Right renal pelvis (tissue), 4 donors: ENCODE data around the gene JAGN1. TPM values are rescaled to one million over a fixed set of nuclear protein-coding genes. Genes with fewer than 3 reads are reported as not detected.
"Not testable (repeated sequence)": the region's sequence is repeated elsewhere in the genome, so short reads cannot be mapped to it uniquely, and the experiment has no call there.

Source experiments
- DNase-seq, 4 donors: peaks; one replicate each; pipeline ENCODE4 v3.0.0-alpha.2; 2013; ENCODE audit warnings: low read depth in 4 of 4, low spot score in 3 of 4, missing footprints in 1 of 4
- polyA plus RNA-seq, 4 donors: library from polyadenylated mRNA; unstranded; fragments of 120-200 nt; gene quantifications; one replicate each; pipeline ENCODE4 v1.2.1, GENCODE V29; 2013; ENCODE audit not compliant: insufficient read length in 4 of 4

JAGN1 gene
- 10 to 100 TPM; 47.9 to 50.0 (median 49.4) TPM for polyA plus RNA-seq

DNA sequence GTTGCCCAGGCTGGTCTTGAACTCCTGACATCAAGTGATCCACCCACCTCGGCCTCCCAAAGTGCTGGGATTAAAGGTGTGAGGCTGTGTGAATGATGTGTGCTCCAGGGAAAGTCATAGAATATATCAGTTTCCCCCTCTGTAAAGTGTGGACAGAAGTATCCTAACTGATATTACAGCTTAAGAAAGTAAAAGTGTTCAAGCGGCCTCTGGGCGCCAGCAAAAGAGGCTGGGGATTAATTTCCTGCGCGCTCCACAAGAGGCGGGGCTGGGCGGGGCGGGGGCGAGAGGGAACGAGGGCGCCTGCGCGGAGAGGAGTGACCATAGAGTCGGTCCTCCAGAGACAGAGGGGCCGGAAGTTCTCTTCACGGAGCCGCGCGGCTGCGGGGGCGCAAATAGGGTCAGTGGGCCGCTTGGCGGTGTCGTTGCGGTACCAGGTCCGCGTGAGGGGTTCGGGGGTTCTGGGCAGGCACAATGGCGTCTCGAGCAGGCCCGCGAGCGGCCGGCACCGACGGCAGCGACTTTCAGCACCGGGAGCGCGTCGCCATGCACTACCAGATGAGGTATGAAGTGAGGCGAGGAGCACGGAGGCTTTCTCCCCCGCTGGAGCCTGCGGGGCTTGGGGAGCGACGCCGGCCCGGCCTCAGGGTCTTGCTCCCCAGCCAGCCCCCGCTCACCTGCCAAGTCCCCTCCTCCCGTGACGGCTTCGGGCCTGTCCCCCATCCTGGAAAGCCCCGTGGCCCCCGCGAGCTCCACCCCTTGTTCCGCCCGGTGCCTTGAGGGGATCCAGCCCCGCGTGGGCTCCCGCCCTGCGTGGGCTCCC lies at the start of gene JAGN1:
Gene JAGN1 (plus strand): TSS at position 362 of the 823 bp plus-strand sequence. CDS start 113 bp downstream, at position 475.
- DNase-seq = peak; percentile 81 to 85 (median 82)

DNA sequence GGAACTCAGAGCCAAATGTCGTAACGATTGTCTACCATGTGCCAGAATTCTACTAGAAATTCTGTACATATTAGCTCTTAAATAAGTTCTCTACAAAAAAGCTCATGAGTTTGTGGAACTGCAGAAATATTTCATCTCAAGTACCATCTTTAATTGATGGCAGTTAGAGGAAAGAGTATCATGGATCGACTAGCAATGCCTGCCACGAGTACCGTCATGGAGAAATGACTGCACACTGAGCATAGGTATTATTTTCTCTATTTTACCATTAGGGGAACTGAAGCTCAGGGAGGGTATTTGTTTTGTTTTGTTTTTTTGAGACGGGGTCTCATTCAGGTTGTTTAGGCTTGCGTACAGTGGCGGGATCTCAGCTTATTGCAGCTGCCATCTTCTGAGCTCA lies 49.4 kb upstream of the JAGN1 start:
- DNase-seq = no peak

DNA sequence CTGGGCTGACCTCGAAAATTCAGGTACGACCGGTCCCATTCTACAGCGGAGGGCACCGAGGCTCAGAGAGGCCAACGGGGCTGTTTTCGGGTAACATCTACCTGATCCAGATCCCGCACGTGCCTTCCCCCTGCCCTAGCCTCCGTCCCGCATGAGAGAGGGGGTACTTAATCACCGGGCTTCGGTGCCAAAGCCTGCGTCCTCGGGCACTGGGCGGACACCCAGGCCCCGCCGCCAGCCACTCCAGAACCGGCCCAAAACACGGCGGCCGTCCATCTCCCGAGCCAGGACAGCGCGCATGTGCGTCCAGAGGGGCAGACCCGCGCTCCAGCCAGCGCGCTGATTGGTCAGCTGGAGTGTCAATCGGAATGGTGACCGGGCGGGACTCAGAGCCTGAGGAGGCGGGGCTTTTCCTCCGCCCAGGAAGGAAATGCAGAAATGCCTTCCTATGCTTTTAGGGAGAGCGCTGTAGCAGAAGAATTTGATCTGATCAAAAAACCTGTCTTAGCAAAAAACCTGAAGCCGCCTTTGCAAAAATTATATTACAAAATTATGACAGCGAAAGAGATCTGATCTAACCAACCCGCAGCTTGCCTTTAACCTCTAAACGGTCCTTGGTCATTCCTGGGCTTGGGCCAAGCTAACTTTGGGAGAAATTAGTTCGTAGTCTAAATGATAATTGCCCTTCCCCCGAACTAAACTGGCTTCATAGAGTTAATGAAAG lies 46.5 kb upstream of the JAGN1 start, which contains the start of gene RPUSD3:
Gene RPUSD3 (minus strand): TSS at position 294 of the 724 bp plus-strand sequence. CDS start 18 bp downstream, at position 276.
- peak; percentile 93 to 97 (median 94) for DNase-seq

DNA sequence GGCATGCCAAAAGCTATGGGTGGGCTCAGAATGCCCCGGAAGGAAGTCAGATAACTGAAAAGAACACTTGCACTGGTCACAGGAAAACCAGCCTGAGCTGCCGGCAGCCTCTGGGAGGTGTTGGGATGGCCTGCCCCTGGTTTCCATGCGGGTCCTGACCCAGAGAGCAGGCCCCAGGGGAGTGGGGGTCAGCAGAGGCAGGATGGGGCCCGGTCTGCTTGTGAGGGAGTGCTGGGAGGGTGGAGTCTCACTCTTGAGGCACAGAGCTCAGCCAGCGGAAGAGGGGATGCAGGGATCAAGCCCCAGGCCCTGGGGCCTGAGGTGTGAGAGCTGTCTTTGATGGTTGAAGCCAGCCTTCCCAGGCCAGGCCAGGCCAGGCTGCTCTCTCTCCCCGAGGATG lies 44.2 kb upstream of the JAGN1 start:
- DNase-seq = no peak

DNA sequence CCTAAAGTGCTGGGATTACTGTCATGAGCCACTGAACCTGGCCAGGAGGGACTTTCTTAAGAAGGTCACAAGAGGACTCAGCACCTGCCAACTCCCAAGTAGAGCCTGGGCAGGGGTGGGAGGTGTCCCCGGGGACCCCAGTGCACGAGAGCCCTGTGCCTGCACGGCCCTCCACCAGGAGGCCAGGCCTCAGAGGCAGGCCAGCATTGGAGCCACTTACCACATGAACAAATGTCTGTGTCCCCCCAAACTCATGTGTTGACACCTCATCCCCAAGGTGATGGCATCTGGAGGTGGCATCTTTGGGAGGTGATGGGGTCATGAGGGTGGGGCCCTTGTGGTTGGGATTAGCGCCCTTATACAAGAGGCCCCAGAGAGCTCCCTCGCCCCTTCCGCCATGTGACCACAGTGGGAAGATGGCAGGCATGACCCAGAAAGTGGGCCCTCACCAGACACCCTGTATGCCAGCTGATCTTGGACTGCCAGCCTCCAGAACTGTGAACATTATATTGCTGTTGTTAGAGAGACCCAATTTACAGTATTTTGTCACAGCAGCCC lies 43.4 kb upstream of the JAGN1 start:
- no peak for DNase-seq

DNA sequence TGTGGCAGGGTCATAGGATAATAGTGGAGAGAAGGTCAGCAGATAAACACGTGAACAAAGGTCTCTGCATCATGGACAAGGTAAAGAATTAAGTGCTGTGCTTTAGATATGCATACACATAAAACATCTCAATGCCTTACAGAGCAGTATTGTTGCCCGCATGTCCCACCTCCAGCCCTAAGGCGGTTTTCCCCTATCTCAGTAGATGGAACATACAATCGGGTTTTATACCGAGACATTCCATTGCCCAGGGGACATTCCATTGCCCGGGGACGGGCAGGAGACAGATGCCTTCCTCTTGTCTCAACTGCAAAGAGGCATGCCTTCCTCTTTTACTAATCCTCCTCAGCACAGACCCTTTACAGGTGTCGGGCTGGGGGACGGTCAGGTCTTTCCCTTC lies 42.5 kb upstream of the JAGN1 start:
- DNase-seq = not testable (repeated sequence)

DNA sequence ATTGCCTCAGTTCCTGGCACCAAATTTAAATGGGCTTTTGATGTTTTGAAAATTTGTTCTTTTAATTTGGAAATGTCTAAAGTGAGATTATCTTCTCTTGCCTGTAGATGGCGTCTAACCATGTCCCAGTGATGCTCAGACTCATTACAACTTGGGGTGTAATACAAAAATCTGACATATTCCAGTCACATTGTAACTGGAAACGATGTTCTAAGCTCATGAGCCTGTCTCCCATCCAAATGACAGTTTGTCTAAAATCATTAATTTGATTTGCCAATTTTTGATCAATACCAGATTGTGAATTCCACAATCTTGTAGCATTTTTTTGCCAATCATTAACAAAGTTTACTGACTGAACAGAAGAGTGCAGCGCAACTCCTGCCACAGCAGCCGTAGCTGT lies 41.5 kb upstream of the JAGN1 start:
- not testable (repeated sequence) for DNase-seq

DNA sequence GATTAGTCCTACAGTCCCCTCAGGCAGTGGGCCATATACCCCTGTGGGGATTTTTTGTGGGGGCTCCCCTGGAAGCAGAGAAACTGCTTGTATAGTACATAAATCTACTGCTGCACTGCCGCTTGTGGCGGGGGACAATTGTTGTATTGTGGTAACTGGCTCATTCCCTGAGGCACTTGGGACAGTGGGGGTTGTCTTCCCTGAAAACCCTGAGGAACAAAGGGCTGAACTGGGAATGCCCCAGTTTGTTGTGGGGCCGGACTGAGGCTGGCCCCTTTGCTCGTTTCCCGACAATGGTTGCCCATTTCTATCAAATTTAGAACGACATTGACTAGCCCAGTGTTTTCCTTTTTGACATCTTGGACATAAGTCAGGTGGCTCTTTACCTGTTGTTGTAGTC lies 39.0 kb upstream of the JAGN1 start:
- not testable (repeated sequence) for DNase-seq

DNA sequence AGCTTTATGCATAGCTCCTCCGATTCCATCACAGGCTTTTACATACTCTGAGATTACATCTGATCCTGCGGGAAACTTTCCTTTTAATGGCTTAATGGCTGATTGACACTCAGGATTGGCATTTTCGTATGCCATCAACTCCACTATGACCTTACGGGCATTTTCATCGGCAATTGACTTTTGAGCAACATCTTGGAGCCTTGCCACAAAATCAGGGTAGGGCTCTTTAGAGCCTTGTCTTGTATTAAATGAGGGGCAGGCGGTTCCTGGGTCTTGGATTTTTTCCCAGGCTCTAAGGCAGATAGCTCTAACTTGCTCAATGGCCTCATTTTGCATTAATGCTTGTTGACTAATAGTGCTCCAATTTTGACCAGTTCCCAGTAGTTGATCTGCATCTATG lies 38.5 kb upstream of the JAGN1 start:
- not testable (repeated sequence) for DNase-seq

DNA sequence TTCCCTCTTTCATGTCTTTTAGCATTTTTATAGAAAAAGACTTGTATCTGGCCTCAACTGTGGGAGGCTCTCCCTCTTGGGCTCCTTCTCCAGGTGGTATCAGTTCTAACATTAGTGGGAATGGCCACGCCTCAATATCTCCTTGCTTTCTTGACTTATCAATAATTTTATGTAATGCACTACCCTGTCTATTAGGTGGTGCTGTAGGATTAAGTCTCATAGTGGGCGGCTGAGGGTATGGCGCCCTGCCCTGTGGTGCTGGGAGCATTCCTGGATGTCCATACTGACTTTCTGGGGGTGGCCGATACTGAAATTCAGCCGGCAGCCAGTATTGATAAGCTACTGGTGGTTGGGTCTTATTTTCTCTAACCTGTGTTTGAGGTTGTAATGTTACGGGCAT lies 37.9 kb upstream of the JAGN1 start:
- DNase-seq = no peak

DNA sequence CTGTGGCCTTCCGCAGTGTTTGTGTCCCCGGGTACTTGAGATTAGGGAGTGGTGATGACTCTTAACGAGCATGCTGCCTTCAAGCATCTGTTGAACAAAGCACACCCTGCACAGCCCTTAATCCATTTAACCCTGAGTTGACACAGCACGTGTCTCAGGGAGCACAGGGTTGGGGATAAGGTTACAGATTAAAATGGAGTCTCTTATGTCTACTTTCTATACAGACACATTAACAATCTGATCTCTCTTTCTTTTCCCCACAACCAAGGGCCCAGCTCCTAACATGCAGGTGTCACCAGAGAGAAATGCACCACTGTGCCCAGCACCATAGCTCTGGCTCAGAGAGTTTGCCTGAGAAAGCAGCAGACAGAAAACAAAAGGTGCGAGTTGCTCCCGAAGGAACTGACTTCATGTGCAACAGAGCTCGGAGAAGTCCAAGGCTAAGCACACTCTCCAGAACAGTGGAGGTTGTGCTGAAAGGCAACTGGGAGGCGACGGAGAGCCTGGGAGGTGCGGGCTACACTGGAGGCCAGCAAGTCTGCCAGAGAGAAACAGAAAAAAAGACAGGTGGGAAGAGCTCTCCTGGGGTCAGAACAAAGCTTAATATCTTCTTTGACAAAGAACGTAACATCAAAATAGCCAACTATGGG lies 36.0 kb upstream of the JAGN1 start:
- not testable (repeated sequence) for DNase-seq

DNA sequence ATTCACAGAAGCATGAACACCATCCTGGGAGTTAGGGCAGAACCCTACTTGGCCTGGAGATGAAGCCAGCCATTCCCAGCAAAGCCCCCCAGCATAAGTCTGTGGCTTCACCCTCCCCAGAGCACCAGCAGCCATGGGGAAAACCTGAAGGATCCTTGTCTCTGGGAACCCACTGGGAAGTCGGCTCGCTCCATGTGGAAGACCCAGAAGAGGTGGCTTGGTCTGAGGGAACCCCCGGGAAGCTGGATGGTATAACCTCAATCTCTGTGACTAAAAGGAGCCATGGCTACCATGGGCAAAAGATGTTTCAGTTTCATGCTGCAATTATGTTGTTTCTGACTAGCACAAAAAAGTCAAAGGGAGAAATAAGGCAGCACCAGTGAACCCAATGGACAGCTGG lies 34.8 kb upstream of the JAGN1 start:
- no peak for DNase-seq

DNA sequence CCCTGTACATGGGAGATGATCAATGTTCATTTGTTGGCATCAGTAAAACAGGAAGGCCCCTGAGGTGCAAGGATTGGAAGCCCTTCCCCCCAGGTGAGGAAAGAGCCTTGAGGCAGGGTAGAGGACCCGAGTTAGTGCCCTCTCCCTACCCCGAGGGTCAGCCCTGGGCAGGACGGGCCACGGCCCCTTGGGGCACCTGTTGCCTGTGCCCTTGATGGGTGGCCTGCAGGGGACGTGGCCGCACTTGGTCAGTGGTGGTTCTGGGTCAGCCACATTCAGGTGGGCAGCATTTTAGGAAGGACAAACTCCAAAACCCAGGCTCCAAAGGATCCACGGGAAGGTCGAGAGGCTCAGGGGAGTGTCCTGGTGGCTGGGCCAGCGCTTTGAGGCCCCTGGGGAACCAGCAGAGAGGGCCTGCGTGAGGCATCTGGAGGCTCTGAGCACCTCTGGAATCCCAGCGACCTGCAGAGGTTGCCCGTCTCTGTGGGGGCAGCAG lies 30.8 kb upstream of the JAGN1 start:
- DNase-seq = no peak

DNA sequence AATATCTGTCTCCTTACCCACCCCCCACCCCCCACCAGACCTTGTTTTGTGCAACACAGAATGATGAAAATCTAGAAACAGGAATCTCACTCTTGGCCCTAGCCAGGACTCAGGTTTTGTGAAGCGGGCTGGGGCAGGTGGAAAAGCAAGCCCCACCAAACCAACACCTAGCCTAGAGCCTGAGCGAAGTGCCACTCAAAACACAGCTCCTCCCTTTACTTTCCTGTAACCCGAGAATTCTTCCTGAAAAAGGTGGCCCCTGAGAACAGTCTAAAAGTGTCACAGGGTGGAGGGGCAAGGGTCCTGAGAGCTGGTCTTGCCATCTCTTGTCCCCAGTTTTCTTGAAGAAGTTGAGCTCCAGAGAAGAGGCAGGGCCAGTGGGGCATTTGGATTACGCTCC lies 29.2 kb upstream of the JAGN1 start:
- no peak for DNase-seq

DNA sequence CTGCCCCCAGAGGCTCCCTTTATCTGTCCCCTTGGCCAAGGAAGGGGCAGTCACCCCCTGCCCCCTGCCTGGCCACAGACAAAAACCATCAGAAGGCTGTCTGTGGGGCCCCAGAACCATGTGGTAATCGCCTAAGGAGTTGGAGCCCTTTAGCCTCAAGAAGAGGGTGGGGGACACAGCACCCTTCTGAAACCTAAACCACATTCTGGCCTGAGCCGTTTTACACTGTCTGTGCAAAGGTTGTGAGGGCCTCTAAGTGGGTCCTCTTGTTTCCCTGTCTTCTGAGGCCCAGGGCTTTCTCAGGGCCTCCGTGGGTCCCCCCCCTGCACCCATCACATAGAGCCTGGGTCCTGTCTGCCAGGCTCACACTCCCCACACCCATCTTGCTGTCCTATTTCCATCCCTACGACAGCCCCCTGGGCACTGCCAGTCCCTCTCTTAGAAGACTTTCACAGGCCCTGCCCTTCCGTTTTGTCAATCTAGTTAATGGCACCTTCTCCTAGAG lies 28.7 kb upstream of the JAGN1 start:
- DNase-seq = no peak

DNA sequence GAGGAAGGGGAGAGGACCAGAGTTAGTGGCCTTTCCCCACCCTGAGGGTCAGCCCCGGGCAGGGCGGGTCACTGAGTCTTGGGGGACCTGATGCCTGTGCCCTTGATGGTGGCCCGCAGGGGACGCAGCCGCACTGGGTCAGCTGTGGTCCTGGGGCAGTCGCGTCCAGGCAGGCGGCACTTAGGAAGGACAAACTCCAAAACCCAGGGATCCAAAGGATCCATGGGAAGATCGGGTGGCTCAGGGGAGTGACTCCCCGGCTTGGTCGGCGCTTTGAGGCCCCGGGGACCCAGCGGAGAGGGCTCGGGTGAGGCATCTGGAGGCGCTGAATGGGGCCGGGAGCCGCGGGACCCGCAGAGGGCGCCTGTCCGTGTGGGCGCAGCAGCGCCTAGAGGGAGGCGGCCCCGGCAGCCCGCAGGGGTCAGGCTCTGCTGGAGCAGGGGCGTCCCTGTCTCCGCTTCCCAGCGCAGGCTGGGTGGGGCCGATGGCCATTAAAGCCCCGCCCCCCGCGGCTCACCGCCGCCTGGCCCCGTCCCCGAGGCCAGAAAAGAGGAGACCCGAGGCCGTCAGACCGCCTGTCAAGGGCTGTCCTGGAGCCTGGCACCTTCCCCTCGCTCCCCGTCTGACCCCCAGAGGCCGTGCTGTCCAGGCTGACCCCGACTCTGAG lies 27.9 kb upstream of the JAGN1 start:
- DNase-seq = peak in 2 of 4 donors; percentile 25 to 42

DNA sequence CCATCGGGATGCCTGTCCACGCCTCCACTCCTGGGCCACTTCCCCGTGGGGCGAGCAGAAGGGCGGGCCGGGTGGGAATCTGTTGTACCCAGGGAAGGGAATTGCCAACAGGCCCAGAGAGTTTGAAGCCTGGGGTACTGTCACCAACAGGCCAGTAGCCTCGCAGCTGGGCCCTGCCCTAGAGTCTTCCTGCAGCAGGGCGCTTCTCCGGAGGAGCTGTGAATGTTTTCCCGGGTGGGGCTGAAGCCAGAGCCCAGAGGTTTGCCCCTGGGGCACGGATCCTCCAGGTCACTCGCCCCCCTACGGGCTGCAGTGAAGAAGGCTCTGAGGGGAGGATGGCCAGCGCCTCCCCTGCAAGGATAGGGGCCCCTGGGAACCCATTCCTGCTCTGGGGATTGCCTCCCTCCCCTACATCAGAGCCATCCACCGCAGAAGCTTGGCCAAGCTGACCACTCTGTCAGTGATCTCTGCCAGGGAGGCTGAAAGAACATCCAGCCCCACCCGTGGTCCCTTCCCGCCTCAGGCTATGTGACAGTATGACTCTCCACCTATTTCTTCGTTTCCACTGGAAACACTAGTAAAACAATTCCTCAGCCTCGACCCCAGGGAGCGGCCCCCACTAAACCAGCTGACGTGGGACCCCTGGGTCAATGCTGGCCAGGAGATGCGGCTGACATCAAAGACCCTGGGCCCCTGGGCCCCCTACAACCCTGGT lies 27.2 kb upstream of the JAGN1 start:
- DNase-seq = no peak

DNA sequence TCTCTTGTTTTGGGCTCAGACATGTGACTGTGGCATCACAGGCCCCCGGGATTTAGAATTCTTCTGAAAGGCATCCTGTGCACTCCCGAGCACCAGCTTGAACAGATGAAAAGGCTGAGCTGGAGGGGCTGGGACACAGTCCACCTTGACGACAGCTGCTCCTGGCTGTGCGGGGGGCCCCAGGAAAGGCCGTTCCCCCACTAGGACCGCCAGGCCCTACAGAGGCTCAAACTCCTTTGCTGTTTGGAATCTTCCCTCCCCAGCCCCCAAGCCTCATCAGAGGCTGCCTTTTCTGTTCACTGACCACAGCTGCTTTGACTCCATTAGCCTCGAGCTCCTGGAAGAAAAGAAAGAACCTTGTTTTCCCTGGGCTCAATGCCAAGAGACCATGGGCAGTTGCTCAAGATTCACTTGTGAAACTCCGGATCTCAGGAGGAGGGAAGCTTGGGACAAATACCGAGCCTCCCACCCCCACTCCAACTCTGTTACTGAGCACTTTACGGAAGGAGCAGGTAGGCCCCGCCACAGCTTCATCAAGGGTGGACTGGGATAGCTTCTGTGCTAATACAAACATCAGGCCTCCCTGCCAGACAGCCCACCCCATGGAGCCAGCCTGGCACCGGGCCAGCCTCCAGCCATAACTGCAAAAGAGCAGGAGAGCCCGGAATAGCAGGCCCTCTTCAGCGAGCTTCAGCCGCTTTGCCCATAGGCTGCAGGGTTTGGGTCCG lies 26.0 kb upstream of the JAGN1 start:
- peak in 3 of 4 donors; percentile 40 to 60 (median 43) for DNase-seq
